Measurements from ENCODE around the gene SIGLEC11.

DNA sequence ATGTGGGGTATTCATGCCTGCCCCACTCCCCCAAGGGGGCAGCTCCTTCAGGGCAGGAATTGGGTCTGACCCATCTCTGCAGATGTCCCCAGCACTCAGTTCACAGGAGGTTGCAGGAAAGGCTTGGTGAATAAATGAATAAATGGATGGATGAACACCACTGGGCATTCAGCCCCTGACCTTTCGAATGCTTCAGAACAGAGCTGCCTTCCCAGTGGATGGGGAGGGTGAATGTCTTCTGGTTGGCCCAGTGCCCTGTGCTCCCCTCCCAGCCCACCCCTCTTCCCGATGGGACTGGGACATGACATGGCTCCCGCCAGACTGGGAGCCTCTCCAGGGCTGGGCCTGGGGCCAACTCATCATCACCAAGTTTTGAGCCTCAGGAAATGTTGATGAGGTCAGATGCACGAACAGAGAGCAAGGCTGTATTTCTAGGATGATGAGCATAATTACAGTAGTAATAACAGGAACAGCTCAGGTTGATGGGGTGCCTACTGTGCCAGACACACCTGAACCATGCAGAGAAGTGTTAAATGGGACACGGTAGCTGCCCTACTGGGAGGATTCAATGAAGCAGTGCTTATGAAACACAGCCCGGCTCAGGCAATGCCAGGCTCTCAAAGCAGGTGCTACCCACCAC is 38.5 kb upstream of the SIGLEC11 start:
- TF ChIP-seq, protein P1, sequence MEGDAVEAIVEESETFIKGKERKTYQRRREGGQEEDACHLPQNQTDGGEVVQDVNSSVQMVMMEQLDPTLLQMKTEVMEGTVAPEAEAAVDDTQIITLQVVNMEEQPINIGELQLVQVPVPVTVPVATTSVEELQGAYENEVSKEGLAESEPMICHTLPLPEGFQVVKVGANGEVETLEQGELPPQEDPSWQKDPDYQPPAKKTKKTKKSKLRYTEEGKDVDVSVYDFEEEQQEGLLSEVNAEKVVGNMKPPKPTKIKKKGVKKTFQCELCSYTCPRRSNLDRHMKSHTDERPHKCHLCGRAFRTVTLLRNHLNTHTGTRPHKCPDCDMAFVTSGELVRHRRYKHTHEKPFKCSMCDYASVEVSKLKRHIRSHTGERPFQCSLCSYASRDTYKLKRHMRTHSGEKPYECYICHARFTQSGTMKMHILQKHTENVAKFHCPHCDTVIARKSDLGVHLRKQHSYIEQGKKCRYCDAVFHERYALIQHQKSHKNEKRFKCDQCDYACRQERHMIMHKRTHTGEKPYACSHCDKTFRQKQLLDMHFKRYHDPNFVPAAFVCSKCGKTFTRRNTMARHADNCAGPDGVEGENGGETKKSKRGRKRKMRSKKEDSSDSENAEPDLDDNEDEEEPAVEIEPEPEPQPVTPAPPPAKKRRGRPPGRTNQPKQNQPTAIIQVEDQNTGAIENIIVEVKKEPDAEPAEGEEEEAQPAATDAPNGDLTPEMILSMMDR (IDR thresholded peaks at IDR 0.05): no peak
- TF ChIP-seq ZFX (IDR thresholded peaks at IDR 0.05; ENCODE audit: borderline replicate concordance): no peak
